Measurements from ENCODE around the gene SLC44A1.

Gene SLC44A1

DNA sequence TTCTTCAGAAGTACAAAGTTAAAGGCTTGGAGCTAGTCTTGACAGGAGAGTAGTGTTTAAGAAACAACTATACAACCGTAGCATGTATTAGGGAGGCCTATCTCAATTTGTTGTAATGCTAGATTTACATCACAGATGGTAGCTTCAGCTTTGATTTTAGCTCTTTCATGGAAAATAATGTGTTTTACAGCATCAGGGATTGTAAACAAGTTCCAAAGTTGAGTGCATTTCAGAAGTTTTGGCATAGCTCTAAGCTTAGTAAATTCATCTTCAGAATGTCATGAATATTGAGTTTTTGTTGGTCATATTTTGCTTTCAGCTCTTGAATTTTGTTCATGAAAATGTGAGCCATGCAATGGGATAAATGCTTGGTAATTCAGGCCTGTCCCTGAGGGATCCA lies 30.7 kb downstream of the SLC44A1 start:
- no peak for DNase-seq

DNA sequence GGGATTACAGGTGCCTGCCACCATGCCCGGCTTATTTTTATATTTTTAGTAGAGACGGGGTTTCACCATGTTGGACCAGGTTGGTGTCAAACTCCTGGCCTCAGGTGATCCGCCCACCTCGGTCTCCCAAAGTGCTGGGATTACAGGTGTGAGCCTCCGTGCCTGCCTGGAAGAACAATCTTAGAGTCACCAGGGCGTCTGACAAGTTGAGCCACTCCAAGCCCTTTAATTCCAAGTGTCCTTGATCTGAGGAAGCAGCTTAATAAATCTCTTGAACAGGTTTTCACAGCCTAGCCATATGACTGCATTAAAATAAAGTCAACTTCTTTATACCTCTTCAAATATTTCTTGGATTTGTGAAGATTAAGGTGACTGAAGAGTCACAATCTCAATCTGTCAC lies 31.5 kb downstream of the SLC44A1 start:
- no peak for DNase-seq

DNA sequence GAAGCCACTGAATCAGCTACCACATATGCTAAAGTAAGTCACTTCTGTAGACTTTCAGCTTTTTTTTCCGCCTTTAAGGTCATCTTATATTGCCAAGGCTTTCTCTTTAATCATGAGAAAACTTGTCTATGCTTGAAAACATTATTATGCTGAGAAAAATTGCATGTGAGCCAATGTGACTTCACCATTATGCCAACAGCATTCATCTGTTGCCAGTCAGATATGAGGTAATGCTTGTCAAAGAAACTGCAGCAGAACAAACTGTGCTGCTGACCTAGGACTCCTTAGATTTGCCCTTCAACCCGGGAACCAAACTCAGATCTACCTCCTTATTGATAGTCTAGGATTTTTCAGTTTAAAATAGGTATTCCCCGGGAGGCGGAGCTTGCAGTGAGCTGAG lies 34.3 kb downstream of the SLC44A1 start:
- no peak for DNase-seq

DNA sequence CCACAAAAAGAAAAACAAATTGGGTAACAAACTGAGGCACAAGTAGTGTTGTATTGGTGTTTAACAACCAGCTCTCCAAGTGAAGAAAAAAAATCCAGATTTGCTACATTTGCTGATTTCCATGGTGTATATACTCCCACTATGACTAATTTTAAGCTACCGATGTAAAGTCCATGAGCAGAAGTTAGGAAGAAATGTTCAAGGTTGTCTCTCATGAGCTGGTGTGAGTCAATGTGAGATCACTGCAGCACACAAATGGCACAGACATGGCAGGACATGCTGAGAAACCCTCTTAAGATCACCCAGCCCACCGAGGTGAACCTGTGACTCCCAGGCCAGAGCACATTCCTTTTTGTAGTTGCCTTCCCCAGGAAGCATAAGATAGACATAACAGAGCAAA lies 36.2 kb downstream of the SLC44A1 start:
- peak; percentile 36 for DNase-seq

DNA sequence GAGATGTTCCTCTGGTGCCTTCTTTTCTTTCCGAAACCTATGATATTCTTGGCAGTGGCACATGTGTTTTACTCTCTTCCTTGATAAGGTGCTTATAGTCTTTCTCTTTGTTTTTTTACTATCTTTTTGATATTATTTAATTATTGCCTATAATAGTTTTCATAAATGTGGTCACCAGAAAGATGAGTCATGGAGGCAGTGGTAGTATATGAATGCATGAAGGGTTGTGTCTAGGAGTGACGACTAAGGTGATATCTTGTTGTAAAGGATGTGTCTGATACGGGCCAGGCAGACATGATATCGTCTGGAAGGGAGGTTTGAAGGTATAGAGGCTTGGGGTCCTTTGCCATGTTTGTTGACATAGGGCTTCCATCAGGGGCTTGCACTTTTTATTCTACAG lies 36.8 kb downstream of the SLC44A1 start:
- no peak for DNase-seq

DNA sequence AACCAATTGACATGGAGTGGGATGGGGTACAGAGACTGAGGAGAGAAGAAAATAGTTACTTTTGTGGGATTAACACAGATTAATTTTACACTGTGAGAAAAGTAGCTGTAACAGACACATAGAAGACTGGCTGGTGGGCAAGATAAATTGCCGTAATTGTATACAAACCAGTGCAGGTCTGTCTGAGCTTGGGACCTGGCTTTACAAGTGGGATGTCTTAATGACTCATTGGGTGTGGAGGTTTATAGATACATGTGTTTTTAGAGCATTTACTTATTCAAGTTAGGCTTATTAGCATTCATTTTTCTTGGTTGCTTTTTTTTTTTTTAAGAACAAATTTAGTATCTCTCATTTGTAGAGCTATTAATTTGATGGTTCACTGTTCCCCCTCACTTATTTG lies 37.5 kb downstream of the SLC44A1 start:
- no peak for DNase-seq

DNA sequence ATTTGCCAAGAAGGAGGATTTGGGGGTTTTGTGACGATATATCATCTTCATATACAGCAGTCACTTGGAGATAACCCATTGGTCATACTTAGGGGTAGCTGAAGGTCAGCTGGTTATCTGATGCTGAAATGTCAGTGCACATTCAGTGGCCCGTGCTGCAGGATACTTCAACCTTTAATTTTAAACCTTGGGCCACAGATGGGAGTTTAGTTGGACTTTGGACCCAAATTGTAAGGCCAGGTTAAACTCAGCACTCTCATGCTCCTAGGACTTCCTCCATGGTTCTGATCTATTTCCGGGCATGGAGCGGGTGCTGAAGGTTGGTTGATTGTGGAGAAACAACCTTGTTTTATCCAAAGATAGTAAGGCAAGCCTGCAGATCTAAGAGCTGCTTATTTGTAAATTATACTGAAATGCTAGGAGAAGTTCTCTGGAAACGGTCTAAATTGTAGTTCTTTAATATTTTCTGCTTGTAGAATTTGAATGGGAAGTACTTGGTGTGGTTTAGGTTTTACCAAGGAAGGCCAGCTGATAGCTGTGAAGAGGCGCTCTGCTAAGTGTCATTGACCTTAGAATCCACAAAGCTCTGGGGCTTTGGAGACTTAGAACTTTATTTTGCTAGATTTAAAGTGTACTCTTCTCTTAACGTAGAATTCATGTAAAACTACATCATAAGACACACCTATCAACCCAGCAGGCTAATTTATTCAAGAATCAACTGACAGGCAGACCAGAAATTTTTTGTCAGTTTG lies 38.6 kb downstream of the SLC44A1 start:
- no peak for DNase-seq

DNA sequence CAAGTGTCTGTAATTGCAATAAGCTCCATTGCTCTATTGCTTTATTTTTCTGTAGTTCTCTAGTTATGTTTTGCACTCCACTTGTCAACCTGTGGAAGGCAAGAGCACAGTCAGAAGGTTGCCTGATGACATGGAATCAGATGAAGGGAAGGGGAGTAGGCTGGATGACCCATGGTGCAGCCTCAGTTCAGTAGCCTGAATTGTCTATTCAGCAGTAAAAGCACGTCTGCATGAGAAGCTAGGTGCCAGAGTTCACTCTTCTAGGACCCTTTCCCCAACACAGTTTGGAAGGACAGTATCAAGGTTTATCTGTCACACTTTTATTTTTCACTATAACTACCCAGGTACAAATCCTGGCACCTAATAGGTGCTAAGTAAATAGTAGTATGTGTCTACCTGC lies 39.3 kb downstream of the SLC44A1 start:
- DNase-seq: no peak

DNA sequence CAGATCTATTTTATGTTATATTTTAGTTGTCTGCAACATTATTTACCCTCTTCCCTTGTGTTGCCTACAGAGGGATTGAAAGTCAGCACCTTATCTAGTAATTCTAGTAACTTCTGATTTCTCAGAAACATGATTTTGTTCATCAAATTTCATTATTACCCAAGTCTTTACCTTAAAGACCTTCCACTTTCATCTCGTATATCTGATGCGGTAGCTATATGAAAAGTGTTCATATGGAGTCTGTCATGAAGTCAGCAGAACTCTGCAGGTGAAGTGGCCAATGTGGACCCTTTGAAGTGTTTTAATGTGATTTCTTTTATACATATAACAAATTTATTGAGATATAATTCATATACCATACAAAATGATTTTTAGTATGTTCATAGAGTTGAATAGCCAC lies 40.0 kb downstream of the SLC44A1 start:
- DNase-seq: no peak

DNA sequence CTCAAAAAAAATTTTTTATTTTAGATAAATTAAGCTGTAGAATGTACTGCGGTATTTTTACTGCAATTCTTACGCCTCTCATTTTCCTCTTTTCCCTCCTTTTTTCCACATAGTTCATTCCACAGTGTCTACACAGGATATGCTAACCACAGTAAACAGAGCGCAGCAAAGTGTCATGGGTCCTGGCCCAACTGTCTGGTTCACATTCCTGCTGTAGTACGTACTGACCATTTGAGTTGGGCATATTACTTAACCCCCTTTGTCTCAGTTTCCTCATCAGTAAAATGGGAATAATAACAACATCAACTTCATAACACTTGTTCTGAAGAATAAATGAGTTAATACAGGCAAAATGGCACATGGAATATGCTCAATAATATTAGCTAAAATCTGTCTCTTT lies 41.6 kb downstream of the SLC44A1 start:
- no peak for DNase-seq

DNA sequence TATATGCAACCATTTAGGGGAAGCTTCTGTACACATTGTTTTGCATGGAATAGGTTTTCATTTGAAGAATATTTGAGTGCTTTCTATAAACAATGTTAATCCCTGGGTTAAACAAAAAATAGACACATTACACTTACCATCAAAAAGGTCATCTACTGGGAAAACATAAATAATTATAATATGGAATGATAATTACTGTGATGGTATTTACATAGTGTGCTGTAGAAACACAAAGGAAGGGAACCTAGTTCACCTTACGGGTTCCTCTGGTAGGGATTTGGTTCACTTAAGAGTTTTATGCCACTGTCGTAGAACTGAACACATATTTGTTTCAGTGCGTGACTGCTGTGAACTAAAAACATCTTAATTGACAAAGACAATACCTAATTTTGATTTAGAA lies 44.9 kb downstream of the SLC44A1 start:
- no peak for DNase-seq

DNA sequence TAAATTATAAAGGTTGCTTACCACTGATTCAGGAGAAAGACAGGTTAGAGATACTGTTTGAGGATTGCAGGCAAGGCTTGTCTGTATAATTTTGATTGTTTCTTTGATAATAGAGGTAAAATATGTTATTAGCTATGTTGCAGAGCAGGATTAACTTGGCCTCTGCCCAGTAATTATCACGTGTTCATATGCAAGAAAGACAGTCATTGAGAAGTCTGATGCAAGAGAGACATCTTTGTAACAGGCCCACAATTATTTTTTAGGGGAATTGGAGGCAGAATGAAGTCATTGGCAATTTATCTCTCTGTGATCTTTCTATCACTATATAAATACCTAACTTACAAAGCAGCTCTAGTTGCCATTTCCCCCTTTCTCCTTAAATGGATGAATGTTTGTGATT lies 46.0 kb downstream of the SLC44A1 start:
- peak; percentile 72 for DNase-seq

DNA sequence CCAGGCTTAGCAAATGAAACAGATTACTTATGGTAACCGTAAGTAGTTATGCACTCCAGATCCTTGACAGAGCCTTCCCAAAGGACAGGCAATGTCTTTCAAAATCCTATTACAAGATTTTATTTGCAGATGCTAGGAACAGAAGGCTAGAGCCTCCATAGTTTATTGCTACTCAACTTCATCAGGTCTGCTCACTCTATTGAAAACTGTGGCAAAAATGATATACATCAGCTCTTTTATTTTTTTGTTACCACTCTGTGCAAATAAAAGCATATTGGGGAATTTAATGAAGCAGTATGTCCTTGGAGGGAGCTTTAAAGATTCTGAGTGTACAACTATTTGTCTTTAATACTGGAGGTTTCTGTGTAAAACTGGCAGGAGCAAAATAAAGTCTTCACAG lies 46.5 kb downstream of the SLC44A1 start:
- no peak for DNase-seq

DNA sequence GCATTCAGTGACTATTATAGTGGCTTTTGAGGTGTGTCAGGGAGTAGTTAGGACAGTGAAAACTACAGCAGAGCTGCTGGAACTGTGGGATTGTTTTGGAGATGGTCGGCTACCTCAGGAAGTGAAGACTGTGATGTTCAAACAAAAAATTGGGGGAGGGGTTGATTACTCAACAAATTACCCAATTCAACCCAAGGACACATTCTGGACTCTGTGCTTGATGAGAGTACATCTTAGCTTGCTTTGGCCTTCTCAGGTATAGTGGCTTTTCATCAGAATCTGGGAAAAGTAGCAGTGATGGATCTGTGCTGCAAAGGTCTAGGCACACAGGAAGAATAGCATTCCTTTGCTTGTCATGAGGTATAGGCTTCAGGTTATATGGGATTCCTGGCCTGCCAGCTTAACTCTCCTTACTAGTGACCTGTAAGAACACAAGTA lies 47.0 kb downstream of the SLC44A1 start:
- DNase-seq: no peak

DNA sequence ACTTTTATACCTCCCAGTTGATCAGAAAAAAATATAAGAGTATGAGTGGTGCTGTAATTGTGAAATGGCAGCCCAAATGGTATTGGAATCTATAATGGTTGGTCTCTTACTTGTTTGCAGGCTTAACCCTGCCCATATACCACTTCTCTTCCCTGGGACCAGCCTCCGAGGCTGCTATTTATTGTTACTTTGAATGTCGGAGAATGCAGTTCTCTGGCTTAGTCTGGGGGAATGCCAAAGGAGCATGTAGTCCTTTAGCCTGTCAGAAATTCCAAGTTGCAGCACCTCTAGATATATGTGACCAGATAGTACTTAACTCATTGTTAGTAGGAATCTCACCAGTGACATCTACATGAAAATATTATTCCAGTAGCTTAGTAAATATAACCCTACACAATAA lies 47.5 kb downstream of the SLC44A1 start:
- DNase-seq: no peak

DNA sequence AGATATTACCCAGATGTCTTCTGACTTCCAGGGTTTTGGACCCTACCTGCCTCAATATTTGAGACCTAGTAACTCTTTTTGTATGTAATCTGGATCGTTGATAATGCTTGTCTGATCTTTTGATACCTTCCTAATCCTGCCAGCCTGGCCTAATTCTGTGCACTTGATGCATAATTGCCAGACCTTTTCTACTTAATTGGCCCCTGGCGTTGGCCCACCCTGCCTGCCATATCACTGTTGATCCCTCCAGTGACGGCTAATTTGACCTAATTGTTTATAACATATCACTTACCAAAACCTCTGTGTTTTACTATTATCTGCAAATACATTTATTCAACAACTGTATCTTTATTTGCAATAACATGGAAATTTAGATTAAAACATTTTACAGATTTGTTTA lies 49.0 kb downstream of the SLC44A1 start:
- no peak for DNase-seq

DNA sequence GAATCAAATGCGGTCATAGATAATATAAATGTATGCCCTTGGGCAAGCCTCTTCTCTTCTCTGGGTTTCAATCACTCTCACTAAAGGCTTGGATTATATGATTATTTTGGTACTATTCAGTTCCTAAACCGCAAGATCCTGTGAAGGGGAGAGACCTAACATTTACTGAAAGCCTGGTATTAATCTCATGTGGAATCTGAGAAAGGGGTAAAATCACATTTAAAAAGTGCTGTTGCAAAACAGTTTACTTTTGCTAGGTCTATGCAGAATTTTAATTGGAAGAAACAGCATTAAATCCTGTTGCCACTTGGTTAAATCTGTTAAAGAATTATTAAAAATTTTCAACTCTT lies 50.7 kb downstream of the SLC44A1 start:
- DNase-seq: no peak

DNA sequence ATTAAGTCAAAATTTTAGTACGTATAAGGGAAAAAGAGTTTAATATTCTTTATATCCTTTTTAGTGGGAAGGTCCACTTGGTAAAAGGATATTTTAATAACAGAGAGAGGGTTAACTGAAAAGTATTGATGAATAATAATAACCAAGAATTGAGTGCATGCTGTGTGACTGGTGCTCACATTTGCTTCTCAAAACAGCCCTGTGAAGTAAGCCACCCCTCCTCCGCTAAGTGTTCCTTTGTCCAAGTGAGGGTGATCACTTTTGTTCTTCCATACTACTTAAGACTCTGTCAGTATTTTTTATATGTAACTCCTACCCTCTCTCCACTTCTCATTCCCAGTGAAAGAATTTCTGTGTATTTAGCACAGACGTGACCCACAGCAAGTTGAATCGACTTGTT lies 51.5 kb downstream of the SLC44A1 start:
- no peak for DNase-seq

DNA sequence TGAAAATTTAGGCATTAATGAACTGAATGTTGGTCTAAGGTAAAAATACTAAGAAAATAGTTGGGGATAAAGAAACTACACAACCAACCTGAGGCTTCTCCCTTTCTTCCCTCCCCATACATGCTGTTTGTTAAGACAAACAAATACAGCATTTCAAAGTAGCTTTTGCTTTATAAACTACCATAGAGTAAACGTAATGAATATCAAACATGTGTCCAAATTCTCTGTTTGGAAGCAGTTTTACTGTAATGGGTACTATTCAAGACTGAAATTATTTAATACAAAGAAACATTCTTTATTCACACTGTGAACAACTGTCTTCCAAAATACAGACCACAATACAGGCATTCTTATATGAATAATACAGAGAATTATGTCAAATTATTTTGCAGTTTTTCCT lies 52.0 kb downstream of the SLC44A1 start:
- no peak for DNase-seq

DNA sequence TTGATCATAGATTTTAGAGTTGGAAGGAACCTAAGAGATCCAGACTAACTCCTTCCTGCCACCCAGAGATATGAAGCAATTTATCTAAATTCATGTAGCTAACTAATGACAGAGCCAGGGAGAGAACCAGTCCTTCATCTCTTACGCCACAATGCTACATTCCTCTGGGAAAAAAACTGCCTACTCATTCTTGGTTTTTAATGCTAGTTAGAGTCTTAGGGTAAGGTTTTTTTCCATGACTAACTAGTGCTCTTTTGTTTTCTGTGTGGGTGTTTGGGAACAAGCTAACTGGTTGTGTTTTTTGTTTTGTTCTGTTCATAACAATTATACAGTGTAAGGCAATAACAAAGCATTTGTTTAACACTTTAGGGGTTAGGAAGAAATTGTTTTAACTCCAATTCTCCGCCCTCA lies 52.4 kb downstream of the SLC44A1 start:
- DNase-seq: peak; percentile 94

DNA sequence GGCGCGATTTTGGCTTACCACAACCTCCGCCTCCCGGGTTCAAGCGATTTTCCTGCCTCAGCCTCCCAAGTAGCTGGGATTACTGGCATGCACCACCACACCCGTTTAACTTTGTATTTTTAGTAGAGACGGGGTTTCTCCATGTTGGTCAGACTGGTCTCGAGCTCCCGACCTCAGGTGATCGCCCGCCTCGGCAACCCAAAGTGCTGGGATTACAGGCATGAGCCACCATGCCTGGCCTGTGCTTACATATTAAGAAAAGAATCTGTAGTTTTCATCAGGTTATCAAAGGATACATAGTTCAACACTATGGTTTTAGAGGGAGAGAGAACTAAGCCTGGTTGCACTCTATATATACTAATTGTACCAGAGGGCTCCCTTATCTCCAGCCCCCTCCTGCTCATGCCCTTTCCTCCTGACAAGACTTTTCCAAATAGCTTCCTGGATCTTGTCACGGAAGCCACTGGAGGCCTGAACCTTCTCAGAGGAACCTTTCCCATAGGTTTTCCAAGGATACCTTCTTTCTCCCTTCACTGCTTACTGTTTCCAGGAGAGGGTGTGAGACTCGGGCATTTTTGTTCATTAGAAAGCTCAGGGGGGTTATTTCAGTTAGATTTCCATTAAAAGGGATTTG lies 53.1 kb downstream of the SLC44A1 start:
- DNase-seq: no peak

DNA sequence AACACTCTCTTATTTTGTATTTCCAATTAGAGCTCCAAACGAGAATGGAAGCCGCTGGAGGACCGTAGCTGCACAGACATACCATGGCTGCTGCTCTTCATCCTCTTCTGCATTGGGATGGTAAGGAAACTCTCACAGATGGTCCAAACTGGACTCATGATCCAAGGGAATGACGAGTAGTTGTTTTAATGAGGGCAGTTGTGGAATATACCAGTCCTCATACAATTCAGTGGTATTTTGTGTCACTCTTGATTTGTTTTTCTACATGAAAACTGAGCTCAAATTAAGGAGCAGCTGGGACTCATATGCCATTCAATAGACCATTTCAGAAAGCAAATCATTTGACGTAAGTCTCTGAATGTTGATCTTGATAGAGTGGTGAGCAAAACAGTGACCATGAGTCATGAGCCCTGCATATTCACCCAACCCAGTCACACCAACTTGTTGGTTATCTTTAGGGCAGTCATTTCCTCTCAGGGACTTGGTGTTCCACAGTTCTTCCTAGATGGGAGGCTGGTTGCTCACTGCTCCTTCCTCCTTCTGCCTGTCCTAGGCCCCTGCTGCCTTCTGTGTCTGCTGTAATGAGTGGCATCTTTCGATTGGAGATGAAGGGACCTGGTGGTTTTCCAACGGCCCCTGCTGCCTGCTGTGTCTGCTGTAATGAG lies 54.9 kb downstream of the SLC44A1 start:
- peak; percentile 83 for DNase-seq

DNA sequence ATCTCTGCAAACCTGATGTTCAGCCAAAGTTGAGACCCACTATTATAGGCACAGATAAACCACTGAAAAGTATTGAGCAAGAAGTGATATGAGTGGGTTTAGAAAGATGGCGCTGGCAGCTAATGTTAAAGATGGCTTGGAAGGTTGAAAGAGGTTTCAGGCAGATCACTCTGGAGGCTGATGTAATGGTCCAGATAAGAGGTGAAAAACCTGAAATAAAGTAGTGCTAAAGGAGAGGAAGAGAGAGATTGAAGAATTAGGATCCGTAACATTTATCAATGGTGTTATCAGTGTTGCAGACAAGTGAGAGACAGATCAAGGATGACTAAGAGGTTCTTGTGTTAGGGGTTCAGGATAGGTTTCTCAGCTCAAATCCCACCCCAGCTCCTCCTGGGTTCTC lies 58.3 kb downstream of the SLC44A1 start:
- DNase-seq: no peak

DNA sequence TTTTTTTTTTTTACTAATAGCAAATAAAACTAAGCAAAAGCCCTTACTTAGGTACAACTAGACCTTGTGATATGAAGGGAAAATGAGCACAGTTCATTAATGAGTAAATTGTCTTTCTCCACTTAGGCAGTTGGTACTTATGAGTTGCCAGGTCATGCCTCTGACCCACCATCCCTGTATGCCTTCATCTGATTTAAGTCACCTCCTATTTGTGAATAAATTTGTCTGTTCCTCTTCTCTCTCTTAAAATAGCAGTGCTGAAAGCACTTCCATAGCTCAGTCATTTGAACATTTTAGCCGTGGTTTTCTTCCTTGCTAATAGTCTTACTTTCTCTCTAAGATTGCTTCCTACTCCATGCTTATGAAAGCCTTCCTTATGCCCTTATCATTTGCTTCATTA lies 61.4 kb downstream of the SLC44A1 start:
- DNase-seq: no peak
